Measurements from ENCODE around the gene TAOK2. TPM values are rescaled to one million over a fixed set of nuclear protein-coding genes. Genes with fewer than 3 reads are reported as not detected.

TAOK2 gene
- total and polyA plus RNA-seq, 2 of the 13 experiments (the other 11 are each of a cell fraction or from before 2014, with no cell fraction given), result 17.4 to 43.2 TPM

- TF ChIP-seq SMARCE1 (IDR thresholded peaks at IDR 0.05; ENCODE audit: borderline replicate concordance) (no peak), KLF11 (CRISPR knock-in tag; IDR thresholded peaks at IDR 0.05) (no peak), TFE3 (CRISPR knock-in tag; IDR thresholded peaks at IDR 0.05) (no peak), ZNF670 (CRISPR knock-in tag; IDR thresholded peaks at IDR 0.05; ENCODE audit: borderline replicate concordance) (no peak), BRCA1 (CRISPR knock-in tag; IDR thresholded peaks at IDR 0.05) (no peak), E2F2 (CRISPR knock-in tag; IDR thresholded peaks at IDR 0.05; ENCODE audit: borderline replicate concordance) (no peak), GABPA (IDR thresholded peaks at IDR 0.05; ENCODE audit: low read depth, low read length) (no peak), GABPA (CRISPR knock-in tag; IDR thresholded peaks at IDR 0.05; ENCODE audit: low read depth) (no peak), FOXK1 (CRISPR knock-in tag; IDR thresholded peaks at IDR 0.05; ENCODE audit: borderline replicate concordance, low read depth) (no peak), GATAD2A (CRISPR knock-in tag; IDR thresholded peaks at IDR 0.05) (peak; percentile 82), ZBTB21 (CRISPR knock-in tag; IDR thresholded peaks at IDR 0.05) (0 out of 2 replicates have a peak, but pooled peaks have one; percentile 17), FOSL2 (CRISPR knock-in tag; IDR thresholded peaks at IDR 0.05) (peak; percentile 87), ZFP36L1 (CRISPR knock-in tag; IDR thresholded peaks at IDR 0.05) (no peak), TOE1 (CRISPR knock-in tag; IDR thresholded peaks at IDR 0.05) (no peak), ZNF7 (CRISPR knock-in tag; IDR thresholded peaks at IDR 0.05) (no peak), BCL6 (CRISPR knock-in tag; IDR thresholded peaks at IDR 0.05) (peak; percentile 41; the same call in 1 of the 2 replicates), AHR (CRISPR knock-in tag; IDR thresholded peaks at IDR 0.05) (no peak), DNMT1 (CRISPR knock-in tag; IDR thresholded peaks at IDR 0.05) (no peak), ZSCAN5A (CRISPR knock-in tag; IDR thresholded peaks at IDR 0.05; ENCODE audit: borderline replicate concordance) (no peak), ZNF766 (CRISPR knock-in tag; IDR thresholded peaks at IDR 0.05; ENCODE audit: borderline replicate concordance) (no peak), SIN3A (IDR thresholded peaks at IDR 0.05; ENCODE audit: borderline replicate concordance, low read depth, low read length) (no peak)
- TF ChIP-seq, protein P1, sequence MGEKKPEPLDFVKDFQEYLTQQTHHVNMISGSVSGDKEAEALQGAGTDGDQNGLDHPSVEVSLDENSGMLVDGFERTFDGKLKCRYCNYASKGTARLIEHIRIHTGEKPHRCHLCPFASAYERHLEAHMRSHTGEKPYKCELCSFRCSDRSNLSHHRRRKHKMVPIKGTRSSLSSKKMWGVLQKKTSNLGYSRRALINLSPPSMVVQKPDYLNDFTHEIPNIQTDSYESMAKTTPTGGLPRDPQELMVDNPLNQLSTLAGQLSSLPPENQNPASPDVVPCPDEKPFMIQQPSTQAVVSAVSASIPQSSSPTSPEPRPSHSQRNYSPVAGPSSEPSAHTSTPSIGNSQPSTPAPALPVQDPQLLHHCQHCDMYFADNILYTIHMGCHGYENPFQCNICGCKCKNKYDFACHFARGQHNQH (CRISPR knock-in tag; IDR thresholded peaks at IDR 0.05), result peak; percentile 57; the same call in 1 of the 2 replicates
- TF ChIP-seq, protein P2, sequence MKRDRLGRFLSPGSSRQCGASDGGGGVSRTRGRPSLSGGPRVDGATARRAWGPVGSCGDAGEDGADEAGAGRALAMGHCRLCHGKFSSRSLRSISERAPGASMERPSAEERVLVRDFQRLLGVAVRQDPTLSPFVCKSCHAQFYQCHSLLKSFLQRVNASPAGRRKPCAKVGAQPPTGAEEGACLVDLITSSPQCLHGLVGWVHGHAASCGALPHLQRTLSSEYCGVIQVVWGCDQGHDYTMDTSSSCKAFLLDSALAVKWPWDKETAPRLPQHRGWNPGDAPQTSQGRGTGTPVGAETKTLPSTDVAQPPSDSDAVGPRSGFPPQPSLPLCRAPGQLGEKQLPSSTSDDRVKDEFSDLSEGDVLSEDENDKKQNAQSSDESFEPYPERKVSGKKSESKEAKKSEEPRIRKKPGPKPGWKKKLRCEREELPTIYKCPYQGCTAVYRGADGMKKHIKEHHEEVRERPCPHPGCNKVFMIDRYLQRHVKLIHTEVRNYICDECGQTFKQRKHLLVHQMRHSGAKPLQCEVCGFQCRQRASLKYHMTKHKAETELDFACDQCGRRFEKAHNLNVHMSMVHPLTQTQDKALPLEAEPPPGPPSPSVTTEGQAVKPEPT (CRISPR knock-in tag; IDR thresholded peaks at IDR 0.05; ENCODE audit: low read depth), result 0 out of 2 replicates have a peak, but pooled peaks have one; percentile 30
- TF ChIP-seq, protein P3, sequence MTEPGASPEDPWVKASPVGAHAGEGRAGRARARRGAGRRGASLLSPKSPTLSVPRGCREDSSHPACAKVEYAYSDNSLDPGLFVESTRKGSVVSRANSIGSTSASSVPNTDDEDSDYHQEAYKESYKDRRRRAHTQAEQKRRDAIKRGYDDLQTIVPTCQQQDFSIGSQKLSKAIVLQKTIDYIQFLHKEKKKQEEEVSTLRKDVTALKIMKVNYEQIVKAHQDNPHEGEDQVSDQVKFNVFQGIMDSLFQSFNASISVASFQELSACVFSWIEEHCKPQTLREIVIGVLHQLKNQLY (CRISPR knock-in tag; IDR thresholded peaks at IDR 0.05), result no peak
Measured at GRCh38 chr16:30016555-30017276, 43.0 kb downstream of the TAOK2 start (continued).

All from HepG2 (cell line).